AG20443 (cell line): ENCODE measurements around the gene GSN.
"Not testable (repeated sequence)": the region's sequence is repeated elsewhere in the genome, so short reads cannot be mapped to it uniquely, and the experiment has no call there.

Source experiments
- DNase-seq: peaks from one replicate; pipeline ENCODE4 v3.0.0; 2012; ENCODE audit warnings: low spot score, mixed read lengths

Gene GSN

DNA sequence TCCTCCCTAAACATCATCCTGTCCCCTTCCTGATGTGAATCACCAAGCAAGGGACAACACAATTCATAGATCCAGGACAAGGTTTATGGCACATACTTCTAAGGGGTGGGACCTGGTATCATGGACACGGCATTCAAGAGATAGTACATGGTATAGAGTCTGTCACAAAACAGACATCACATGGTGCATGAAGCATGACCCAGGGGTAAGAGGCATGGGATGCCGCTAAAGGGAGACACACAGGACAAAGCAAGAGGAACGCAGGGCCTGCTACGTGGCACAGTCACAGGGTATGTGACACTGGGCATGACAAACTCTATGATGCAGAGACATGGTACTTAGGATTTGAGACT, 20.7 kb downstream of the GSN start:
- DNase-seq, result no peak

DNA sequence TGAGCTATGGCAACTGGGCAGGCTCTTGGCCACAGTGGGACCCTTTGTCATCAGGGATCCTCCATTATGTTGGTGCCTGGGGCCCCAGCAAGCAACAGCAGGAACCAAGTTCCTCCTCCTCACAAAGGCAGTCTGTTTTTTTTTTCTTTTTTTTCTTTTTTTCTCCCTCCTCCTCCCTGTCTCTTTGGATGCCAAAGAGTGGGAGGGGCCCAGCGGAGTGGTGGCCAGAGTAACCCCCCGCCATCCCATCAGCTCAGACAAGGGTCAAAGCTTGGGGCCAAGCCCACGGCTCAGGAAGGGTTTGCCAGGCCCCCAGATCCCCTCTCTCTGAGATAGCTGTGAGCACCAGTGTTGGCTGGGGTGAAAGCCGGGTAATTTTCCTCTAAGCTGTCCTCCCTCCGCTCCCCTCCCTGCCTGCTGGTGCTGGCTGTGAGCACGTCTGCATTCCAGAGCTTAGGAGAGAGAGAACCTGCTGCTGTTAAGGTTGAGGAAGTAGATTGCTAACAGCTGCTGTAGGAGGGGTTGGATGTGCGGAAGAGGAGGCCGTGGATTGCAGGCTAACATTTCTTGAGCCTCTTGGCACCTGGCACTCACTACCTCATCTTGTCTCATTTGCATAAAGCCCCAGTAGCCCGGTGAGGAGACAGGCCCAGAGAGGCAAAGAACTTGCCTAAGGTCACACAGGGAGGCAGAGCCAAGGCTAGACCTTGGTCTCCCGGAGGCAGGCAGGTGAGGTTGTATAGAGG, 21.2 kb downstream of the GSN start:
- DNase-seq, result peak; percentile 61

DNA sequence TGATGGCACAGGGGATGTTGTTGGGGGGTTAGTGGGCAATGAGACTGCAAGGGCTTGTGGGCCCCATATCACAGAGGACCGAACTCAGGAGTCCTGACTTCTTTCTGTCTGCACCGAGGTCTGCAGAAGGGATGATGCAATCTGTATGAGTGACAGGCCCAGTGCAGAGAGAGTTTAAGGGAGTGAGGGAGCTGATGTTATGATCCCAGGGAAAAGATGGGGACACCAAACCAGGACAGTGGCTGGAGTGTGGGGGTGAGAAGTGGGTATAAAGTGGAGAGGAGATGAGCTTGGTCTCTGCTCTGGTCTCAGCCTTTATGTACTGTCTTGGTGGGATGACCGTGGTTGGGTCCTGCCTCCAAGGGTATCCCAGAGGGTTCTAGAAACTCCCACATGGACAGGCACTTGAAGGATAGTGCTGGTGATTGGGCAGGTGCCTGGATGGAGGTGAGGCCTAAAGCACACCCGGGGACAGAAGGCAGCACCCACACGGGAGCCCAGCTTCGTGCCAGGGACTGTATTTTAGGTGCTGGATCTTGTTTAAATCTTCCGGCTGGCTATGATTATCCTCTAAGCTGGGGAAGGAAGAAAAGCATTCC, 21.9 kb downstream of the GSN start:
- DNase-seq, result no peak

DNA sequence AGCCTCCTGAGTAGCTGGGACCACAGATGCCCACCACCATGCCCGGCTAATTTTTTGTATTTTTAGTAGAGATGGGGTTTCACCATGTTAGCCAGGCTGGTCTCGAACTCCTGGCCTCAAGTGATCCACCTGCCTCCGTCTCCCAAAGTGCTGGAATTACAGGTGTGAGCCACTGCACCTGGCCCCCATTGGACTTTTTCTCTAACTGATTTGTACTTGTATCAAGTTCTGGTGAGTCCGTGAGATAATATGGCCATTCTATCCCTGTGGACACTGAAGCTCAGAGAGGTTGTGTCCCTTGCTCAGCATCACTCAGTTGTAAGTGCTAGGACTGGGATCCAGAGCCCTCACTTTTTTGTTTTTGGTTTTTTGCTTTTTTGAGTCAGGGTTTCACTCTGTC, 23.6 kb downstream of the GSN start:
- DNase-seq, result not testable (repeated sequence)

DNA sequence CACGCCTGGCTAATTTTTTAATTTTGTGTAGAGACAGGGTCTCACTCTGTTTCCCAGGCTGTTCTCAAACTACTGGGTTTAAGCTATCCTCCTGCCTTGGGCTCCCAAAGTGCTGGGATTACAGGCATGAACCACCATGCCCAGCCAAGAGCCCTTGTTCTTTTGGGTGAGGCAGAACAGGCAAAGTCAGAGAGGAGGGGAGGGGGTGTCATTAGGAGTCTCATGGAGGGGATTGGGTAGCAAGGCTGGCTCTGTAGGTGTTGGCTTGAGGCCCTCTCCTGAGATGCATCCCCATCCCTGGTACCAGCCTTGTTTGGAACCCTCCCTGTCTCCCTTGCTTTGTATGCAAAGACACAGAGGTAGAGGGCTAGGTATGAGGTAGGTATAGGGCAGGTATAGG, 24.1 kb downstream of the GSN start:
- no peak for DNase-seq

DNA sequence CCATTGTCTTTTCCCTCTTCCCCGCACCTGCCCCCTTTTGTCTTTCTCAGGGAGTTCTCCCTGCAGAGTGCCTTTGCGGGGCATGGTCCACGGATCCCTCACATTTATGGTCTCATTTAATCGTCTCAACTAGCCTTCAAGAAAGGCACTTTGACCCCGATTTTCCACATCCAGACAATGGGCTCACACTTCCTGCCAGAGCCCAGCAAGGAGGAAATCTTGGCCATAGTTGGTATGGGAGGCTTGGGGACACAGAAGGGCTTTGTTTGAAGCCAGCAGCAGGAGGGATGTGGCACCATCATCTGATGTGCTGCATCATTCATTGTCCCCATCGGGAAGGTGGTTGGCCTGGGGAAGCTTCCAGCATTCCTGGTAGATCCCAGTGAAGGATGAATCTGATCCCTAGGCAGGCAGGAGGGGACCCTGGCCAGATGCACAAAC, 24.9 kb downstream of the GSN start:
- no peak for DNase-seq

DNA sequence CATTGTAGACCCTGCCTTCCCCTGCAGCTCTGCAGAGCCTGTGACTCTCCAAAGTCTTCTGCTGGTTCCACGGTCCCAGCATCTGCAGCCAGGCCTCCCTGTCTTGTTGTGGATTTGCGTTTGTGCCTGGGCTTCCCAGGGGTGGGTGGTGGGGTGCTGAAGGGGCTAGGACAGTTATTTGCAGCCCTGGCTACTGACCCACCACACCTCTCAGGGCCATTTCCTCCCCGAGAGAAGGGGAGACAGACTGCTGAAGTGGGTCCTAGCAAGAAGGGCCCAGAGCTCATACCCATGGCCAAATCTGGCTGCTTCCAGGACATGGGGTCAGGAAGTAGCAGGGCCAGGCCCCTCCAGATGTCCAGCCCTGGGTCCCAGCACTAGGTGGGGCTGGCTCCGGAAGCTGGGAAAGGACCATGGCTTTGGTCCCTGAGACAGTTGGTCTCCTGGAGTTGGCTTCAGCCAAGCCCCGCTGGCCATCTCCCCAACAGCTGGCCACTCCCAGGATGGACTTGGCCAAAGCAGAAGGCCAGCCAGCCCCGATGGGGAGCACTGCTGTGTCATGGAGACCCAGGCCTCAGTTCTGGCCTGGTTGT, 26.3 kb downstream of the GSN start:
- no peak for DNase-seq

DNA sequence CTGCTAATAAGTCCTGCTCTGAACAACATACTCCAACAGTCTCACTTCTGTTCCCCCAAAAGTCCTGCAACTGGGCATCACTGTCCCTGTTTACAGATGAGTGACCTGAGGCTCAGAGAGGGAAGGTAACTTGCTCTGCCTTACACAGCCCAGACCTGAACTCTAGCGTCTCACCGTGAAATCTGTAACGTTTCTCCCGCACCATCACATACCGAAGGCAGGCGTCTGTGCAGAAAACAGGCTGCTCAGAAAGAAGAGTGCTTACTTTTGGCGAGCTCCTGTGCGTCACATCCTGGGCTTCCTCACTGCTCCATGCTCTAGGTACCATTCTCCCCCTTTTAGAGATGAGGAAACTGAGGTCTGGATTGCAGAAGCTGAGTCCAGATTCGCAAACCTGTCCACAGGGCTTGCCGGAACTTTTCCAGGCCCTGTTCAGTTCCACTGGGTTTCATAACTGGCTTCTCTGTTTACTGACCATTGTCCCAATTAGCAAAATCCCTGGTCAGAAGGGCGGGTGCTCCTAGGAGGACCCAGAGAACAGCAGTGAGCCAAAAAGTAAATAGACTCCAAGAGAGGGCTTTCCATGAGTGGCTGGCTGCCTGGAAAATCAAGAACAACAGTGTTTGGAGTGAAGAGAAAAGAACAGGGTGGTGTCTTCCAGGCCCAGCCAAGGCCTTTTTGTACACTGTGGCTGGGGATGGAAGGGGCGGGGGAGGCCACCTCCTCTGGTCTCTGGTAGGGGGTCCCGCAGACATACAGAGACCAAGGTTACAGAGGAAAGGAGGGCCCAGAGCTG, 27.1 kb downstream of the GSN start:
- DNase-seq, result no peak

DNA sequence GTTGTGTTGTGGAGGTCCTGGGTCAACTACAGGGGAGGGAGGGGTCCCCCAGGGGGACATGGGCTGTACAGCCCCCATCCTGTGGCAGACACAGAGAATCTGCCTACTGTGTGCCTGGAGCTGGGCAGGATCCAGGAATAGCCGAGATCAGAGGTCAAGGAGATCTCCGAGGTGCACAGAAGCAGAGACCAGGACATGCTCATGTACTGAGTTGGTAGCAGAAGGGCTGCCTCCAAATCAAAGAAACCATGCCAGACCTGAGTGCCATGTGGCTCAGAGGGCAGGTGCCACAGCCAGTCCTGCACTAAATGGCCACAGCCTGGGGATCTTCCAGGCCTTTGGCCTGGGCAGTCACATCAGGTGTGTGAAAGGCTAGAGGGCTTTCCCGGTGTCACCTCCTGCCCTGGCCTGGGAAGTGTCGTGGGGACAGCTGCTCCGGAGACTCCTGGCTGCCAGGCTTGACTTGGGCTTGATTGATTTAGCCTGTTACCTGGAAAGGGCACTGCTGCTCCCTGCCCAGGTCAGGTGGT, 27.8 kb downstream of the GSN start:
- DNase-seq, result no peak

DNA sequence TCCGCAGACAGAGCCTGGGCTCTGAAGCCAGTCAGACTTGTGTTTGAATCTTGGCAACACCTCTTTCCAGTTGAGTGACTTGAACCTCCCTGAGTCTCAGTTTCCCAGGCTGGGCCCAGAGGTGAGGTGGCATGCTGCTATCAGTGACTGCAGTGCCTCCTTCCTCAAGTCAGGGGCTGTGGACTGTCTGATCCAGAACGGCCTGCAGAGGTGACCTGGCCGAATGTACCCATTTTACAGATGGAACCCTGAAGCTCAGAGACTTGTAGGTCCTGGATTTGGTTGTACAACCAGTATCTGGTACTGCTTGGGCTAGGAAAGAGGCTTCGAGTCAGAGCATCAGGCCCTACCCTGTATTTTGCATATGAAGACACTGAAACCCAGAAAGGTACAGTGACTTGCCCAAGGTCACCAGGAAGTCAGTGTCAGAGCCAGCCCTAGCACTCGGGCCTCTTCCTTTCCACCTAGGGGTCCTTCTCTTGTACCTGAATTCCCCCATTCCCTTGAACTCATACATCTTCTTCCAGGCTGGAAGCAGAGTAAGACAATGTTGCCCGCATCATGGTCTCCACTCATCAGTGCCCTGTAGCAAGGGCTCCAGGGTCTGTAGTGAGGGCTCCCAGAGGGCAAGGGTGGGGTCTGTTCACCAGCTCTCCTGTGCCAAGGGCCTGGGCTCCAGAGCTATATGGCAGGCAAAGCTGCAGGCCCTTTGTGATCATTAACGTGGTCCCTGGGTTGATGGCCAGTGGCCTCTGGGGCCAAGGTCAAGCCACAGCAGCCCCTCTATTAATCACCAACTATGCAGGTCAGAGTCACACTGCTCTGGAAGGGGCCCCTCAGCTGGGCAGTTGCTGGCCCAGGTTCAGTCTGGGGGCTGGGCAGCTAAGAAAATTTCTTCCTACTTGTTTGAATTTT, 28.5 kb downstream of the GSN start:
- no peak for DNase-seq

DNA sequence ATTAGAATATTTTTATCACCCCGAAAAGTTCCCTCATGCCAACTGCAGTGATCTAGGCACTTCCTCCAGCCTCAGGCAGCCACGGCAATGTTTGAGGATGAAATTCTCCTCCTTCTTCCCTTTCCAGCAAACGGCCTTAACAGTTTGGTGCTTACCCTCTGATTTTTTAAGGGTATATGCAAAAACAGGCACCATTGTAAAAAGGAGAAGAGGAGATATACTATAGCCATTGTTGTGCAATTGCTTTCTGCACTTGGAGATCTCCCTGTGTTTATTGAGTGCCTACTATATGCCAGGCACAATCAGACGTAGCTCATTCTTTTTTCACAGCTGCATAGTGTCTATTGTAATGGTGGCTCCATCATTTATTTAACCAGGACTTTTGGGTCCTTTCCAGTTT, 29.4 kb downstream of the GSN start:
- DNase-seq, result no peak

DNA sequence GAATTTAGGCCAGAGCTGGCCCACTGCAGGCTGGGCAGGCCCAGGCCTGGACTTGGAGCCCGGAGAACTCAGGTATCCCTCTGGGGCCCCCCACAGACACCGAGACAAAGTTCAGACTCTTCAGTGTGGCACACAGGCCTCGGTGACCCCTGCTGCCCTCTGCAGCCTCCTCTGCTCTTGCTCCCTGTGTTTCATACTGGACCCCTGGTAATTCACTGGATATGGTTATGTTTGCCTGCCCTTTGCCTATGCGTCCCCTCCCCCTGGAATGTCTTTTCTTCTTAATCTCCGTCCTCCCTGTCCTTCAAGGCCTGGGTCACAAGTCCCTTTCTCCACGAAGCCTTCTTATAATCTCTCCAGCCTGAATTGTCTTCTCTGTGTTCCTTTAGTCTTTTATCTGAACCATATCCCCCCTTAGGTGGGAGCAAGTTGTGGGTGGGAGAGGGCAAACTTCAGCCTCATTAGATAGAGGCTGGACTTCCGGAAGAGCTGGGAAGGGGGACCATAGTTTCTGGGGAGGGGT, 30.1 kb downstream of the GSN start:
- DNase-seq, result no peak

DNA sequence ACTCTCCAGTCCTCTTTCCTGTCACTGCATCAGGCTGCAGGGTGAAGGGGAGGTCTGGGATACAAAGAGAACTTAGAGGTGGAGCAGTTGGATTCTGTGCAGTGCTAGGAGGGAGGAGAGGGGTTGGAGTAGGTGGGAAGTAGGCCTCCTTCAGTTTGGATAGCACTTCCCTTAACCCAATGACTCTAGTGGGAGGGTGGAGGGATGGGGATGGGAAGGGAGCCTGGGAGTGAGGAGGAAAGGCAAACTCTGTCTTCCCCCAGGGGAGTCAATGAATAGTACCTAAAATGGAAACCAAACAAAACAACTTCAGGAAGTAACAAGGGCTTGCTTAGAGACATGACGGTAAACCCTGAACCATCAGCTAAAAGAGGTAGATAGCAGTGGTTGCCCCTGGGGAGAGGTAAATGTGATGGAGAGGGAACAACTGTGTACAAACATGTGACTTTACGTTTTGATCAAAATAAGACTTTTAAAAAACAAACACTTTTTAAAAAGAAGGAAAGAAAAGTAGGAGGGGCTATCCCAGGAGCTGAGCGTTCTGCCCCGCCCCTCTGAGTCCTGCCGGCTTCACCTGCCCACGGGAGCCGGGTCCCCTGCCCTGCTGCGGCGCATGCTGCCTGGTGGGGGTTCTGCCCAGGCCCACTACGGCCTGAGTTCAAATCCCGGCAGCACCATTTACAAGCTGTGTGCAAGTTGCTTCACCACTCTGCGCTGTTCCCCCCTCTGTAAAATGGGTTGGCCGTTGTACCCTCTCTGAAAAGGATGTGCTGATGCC, 30.9 kb downstream of the GSN start:
- DNase-seq, result no peak

DNA sequence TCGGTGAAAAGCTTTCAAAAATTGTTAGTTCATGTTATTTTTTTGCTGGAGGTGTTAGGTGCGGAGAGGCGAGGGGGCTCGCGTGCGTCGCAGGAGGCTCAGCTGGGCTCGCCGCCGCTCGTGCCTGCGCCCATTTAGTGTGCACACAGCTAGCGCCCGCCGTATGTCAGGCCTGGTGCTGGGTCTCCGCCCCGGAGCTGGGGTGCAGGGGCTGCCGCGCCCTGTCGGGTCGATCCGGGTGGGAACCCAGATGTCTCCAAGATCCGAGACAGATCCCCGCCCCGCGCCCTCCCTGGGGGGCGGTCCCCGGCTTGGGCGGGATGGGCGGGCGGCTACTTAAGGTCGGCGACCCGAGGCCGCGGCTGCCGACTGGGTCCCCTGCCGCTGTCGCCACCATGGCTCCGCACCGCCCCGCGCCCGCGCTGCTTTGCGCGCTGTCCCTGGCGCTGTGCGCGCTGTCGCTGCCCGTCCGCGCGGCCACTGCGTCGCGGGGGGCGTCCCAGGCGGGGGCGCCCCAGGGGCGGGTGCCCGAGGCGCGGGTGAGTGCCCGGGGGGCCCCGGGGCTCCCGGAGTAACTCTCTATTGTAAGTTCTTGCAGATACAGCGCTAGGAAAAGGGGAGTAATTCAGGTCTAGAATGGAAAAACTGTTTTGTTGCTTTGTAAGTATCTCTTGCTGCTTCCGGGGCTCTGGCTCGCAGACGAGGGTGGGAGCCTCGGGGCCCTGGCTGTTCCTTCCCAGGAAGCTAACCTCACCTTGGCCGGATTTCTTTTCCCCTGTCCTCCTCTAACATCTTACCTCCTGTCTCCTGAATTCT, 31.7 kb downstream of the GSN start:
- DNase-seq, result peak; percentile 66

DNA sequence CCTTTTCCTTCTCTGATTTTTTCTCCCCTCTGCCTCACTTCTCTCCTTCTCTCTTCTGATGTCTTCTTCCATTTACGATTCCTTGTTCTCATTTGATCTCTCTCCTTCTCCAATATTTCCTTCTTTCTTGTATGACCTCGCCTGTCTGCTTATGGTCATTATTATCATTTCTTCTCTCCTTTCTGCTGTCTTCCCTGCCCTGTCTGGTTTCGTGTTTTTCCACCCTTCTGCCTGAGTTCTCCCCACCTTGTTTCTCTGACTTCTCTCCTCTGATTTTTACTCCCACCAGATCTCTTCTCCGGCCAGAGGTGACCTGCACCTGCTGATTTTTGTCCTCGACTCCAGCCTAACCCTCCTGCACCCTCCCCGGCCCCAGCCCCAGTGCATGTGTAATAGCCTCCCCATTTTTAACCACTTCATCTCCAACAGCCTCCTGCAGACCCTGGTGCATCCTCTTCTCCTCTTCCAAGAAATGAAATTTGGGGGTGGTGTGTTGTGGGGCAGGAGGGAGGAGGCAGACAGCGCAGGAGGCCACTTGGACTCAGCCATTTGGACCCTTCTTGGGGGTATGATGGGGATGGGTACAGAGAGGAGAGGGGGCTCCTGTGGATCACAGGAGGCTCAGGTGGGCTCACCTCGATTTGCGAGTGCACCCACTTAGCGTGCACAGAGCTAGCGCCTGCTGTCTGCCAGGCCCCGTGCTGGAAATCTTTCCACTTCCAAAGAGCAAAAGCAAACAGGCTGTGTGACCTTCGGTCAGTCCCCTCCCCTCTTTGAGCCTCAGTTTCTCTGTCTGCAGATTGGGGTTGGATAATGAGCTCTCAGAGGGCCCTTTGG, 32.5 kb downstream of the GSN start:
- no peak for DNase-seq

DNA sequence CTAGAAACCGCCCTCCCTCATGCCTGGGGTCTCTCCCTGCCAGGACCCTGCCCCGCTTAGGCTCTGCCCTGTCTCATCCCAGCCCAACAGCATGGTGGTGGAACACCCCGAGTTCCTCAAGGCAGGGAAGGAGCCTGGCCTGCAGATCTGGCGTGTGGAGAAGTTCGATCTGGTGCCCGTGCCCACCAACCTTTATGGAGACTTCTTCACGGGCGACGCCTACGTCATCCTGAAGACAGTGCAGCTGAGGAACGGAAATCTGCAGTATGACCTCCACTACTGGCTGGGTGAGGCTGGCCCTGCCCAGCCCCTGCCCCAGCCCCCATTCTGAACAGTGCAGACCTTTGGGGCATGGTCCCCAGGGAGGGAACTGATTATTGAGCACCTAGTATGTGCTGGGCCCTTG, 33.9 kb downstream of the GSN start:
- no peak for DNase-seq

DNA sequence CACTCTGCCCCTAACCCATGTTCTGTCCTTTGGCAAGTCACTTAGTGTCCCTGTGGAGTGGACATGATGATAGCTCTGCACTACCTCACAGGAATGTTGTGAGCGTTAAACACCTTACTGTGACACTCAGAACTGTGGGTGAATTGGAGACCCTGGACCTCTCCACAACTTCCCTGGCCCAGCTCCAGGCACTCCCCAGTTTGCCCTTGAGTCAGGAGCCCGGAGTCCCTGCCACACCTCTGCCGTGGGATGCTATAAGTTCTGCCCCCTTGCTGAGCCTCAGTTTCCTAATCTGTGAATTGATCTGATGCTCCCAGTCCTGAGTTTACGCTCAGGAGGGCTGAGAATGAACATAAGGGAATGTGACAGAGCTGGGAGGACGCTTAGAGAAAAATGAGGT, 34.4 kb downstream of the GSN start:
- no peak for DNase-seq

DNA sequence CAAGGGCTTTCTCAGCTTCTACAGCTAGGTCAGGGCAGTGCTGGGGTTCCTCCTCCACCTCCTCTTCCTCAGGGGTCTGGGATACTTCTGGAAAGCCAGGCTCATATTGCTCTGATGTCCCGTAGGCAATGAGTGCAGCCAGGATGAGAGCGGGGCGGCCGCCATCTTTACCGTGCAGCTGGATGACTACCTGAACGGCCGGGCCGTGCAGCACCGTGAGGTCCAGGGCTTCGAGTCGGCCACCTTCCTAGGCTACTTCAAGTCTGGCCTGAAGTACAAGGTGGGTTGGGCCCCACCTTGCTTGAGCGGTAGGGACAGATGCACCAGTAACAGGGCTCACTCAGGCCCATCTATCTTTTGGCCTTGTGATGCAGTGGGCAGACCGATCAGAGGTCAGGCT, 34.8 kb downstream of the GSN start:
- no peak for DNase-seq
